Measurements from ENCODE around the gene SRGAP1.
A peak's percentile ranks its signal among the peaks of the same experiment; 100 is the strongest.
"Not testable (repeated sequence)": the region's sequence is repeated elsewhere in the genome, so short reads cannot be mapped to it uniquely, and the experiment has no call there.

Gene SRGAP1

DNA sequence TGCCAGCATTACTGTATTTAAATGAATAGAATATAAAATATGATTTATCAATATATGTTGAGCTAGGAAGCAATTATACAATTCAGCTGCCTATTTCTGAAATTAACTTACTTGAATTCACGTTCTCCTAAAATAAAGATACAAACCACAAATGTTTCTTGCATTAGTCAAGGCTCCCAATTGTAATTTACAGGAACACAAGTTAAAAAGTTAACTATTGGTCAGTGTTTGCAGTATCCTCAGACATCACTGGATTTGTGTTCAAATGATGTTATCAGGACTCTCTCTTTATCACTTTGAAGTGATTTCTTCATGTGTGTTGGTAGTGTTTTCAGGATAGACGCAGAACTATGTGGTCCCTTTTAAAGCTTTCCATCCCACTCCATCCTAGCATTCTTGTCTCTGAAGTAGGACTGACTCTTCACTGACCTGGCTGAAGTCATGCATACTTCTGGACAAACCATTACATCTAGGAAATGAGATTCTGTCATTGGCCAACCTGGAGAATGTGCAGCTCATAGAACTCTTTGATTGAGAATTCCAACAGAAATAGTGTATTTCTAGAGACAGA lies 221.5 kb downstream of the SRGAP1 start:
- Histone ChIP-seq H3K27me3 (ENCODE audit: control insufficient read depth, insufficient read depth, low read length) (no peaks in the 10 kb centered on the region), H3K36me3 (ENCODE audit: insufficient read depth, low read length) (peaks cover 26% of the 10 kb centered on the region), H3K9ac (ENCODE audit: low read depth, low read length) (no peak overlapping the region), H3K4me3 (ENCODE audit: low read length) (no peak overlapping the region), H3K4me1 (ENCODE audit: control insufficient read depth, insufficient read depth, low read length) (peaks cover 15% of the 10 kb centered on the region), H3K4me2 (ENCODE audit: low read length) (no peak overlapping the region), H3K9me3 (replicated peaks; ENCODE audit: low read length) (no peaks in the 10 kb centered on the region)

DNA sequence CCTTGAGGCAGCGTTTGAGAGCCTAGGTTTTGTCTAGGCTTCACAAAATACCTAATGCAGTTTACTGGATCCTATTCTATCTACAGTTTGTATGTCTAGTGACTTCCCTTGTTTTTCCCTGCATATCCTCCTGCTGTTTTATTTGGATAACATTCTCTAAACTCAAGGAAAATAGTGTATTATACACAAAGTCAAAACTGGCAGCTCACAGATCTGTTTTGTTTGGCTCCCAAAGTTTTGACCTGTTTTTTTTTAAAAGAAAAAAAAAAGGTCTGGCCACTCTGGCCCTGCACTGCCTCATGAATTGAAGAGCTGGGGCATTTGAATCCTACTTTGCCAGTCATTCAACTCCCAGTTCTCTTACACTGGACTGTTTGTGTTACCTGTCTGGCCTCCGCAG lies 222.3 kb downstream of the SRGAP1 start:
- peaks cover 12% of the 10 kb centered on the region for H3K4me1 ChIP-seq (ENCODE audit: control insufficient read depth, insufficient read depth, low read length)
- H3K4me2 ChIP-seq (ENCODE audit: low read length): no peak overlapping the region
- H3K9me3 ChIP-seq (replicated peaks; ENCODE audit: low read length): no peaks in the 10 kb centered on the region
- peaks cover 32% of the 10 kb centered on the region for H3K36me3 ChIP-seq (ENCODE audit: insufficient read depth, low read length)
- no peak overlapping the region for H3K9ac ChIP-seq (ENCODE audit: low read depth, low read length)
- H3K27me3 ChIP-seq (ENCODE audit: control insufficient read depth, insufficient read depth, low read length): no peaks in the 10 kb centered on the region
- no peak overlapping the region for H3K4me3 ChIP-seq (ENCODE audit: low read length)

DNA sequence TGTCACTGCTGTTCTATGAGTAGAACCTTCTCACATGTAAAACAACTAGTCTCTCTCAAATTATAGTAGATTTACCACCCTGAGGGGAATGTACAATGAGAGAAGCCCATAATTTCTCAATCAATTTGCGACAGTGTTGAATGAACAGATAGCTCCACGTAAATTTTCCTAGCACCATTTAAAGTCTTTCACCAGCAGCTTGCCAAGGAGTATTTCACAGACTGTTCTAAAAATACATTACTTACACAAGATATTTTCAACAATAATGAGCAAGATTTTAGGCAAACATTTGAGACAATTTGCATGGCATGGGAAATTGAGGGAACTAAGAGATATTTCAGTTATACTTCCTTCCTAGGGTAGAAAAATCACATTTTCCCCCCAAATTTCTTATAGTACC lies 226.0 kb downstream of the SRGAP1 start:
- H3K4me2 ChIP-seq (ENCODE audit: low read length): no peak overlapping the region
- peaks cover 9% of the 10 kb centered on the region for H3K4me1 ChIP-seq (ENCODE audit: control insufficient read depth, insufficient read depth, low read length)
- no peak overlapping the region for H3K4me3 ChIP-seq (ENCODE audit: low read length)
- H3K9ac ChIP-seq (ENCODE audit: low read depth, low read length): no peak overlapping the region
- H3K27me3 ChIP-seq (ENCODE audit: control insufficient read depth, insufficient read depth, low read length): no peaks in the 10 kb centered on the region
- peaks cover 32% of the 10 kb centered on the region for H3K36me3 ChIP-seq (ENCODE audit: insufficient read depth, low read length)
- no peaks in the 10 kb centered on the region for H3K9me3 ChIP-seq (replicated peaks; ENCODE audit: low read length)

DNA sequence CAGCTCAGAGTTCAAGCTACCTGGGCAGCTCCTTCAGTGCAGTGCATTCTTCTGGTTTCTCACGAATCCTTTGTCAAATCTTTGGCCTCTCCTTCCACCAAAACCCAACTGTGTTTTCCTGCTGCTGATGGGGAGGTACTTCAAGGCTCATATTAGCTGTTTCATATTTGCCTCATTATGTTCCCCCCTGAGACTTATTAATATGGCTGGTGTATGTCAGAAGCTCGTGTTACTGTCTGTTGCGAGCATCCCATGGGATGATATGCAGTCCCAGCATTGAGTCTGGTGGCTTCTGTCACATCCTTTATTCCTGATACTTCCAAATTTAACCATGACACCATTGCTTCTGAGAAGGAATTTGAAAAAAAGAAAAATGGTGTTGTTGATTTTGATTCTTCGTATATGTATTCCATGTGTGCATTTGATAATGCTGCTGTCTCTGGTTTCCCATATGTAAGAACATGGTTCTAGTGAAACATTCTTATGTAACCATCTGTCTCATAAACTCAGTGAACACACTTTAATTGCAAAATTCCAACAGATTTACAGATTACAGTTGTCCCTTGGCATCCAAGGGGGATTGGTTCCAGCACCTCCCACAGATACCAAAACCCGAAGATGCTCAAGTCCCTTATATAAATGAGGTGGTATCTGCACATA lies 228.5 kb downstream of the SRGAP1 start:
- Histone ChIP-seq H3K4me1 (ENCODE audit: control insufficient read depth, insufficient read depth, low read length) (no peaks in the 10 kb centered on the region), H3K4me2 (ENCODE audit: low read length) (no peak overlapping the region), H3K4me3 (ENCODE audit: low read length) (no peak overlapping the region), H3K27me3 (ENCODE audit: control insufficient read depth, insufficient read depth, low read length) (no peaks in the 10 kb centered on the region), H3K36me3 (ENCODE audit: insufficient read depth, low read length) (peaks cover 27% of the 10 kb centered on the region), H3K9ac (ENCODE audit: low read depth, low read length) (no peak overlapping the region), H3K9me3 (replicated peaks; ENCODE audit: low read length) (no peaks in the 10 kb centered on the region)

DNA sequence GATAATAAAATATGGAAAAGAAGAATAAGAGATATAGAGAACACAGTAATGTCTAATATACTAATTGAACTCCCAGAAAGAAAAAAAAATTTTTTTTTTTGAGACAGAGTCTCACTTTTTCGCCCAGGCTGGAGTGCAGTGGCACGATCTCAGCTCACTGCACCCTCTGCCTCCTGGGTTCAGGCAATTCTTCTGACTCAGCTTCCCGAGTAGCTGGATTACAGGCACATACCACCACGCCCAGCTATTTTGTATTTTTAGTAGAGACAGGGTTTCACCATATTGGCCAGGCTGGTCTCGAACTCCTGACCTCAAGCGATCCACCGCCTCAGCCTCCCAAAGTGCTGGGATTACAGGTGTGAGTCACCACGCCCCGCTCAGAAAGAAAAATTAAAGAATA lies 232.1 kb downstream of the SRGAP1 start:
- H3K4me1 ChIP-seq (ENCODE audit: control insufficient read depth, insufficient read depth, low read length); H3K27me3 ChIP-seq (ENCODE audit: control insufficient read depth, insufficient read depth, low read length); H3K9me3 ChIP-seq (replicated peaks; ENCODE audit: low read length); H3K9ac ChIP-seq (ENCODE audit: low read depth, low read length); H3K4me3 ChIP-seq (ENCODE audit: low read length); H3K4me2 ChIP-seq (ENCODE audit: low read length): not testable (repeated sequence)
- peaks cover 41% of the 10 kb centered on the region for H3K36me3 ChIP-seq (ENCODE audit: insufficient read depth, low read length)

DNA sequence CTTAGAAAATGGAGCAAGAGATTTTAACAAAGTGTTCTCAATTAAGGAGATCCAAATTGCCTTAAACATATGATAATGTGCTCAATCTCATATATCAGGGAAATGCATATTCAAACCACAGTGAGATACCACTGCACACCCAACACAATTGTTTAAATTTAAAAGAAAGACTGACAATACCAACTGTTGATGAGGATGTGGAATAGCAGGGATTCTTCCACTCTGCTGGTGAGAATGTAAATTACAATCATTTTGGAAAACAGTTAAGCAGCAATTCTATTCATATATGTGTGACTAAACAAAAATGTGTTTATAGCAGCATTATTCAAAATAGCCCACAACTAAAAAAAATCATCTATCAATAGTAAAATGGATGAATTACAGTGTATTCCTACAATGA lies 233.4 kb downstream of the SRGAP1 start:
- Histone ChIP-seq H3K4me3 (ENCODE audit: low read length) (no peak overlapping the region), H3K4me1 (ENCODE audit: control insufficient read depth, insufficient read depth, low read length) (peaks cover 5% of the 10 kb centered on the region), H3K9ac (ENCODE audit: low read depth, low read length) (no peak overlapping the region), H3K9me3 (replicated peaks; ENCODE audit: low read length) (no peaks in the 10 kb centered on the region), H3K4me2 (ENCODE audit: low read length) (no peak overlapping the region), H3K36me3 (ENCODE audit: insufficient read depth, low read length) (peaks cover 33% of the 10 kb centered on the region), H3K27me3 (ENCODE audit: control insufficient read depth, insufficient read depth, low read length) (no peaks in the 10 kb centered on the region)

DNA sequence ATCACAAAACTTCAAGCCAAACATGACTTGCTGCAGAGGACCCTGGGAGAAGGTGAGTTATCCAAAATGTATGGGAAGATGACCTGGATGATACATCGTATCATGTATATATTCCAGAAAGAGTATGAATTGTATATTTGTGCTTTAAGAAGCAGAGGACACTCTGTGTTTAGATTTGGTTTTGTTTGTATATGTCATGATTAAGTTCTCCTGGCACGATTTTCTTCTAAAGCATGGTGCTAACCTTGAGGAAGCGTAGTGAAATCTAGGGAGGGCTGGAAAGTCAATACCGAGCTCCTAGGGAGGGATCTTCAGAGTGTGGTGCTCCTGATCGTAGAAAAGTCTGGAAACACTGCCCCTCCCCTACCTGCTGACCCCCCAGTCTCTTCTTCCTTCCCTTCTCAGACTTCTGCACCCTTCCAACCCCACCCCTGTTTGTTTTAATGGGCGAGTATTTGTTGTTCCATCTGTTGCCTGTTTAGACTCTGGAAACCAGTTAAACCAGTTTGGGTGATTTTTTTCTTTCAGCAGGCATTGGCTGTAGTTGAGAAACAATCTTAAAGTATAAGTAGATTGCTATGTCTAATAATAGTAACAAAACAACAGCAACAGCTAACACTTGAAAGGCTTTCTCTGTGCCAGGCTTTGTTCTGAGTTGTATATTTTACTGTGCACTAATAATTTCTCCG lies 236.0 kb downstream of the SRGAP1 start:
- peaks cover 36% of the 10 kb centered on the region for H3K36me3 ChIP-seq (ENCODE audit: insufficient read depth, low read length)
- no peak overlapping the region for H3K4me2 ChIP-seq (ENCODE audit: low read length)
- no peaks in the 10 kb centered on the region for H3K27me3 ChIP-seq (ENCODE audit: control insufficient read depth, insufficient read depth, low read length)
- H3K4me1 ChIP-seq (ENCODE audit: control insufficient read depth, insufficient read depth, low read length): peaks cover 20% of the 10 kb centered on the region
- H3K4me3 ChIP-seq (ENCODE audit: low read length): no peak overlapping the region
- H3K9me3 ChIP-seq (replicated peaks; ENCODE audit: low read length): no peaks in the 10 kb centered on the region
- no peak overlapping the region for H3K9ac ChIP-seq (ENCODE audit: low read depth, low read length)

DNA sequence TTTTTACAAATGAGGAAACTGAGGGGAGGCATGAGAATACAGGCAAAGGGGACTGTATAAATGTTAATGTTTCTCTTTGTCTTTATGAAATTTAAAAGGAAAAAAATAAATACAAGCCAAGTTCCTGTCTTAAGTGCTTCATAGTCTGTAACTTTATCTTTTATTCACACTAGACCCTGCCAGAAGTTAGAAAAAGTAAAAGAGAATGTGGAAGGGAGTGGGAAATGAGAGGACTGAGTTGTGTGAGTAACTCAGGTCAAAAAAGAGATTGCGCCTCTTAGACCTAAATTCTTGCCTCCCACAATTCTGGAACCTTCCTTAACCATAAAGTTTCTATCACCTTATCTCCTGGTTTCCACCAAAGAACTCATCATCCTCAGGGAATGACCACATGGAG lies 236.5 kb downstream of the SRGAP1 start:
- Histone ChIP-seq H3K4me2 (ENCODE audit: low read length) (no peak overlapping the region), H3K9ac (ENCODE audit: low read depth, low read length) (no peak overlapping the region), H3K4me3 (ENCODE audit: low read length) (no peak overlapping the region), H3K4me1 (ENCODE audit: control insufficient read depth, insufficient read depth, low read length) (peaks cover 26% of the 10 kb centered on the region), H3K36me3 (ENCODE audit: insufficient read depth, low read length) (peaks cover 36% of the 10 kb centered on the region), H3K27me3 (ENCODE audit: control insufficient read depth, insufficient read depth, low read length) (no peaks in the 10 kb centered on the region), H3K9me3 (replicated peaks; ENCODE audit: low read length) (no peaks in the 10 kb centered on the region)

DNA sequence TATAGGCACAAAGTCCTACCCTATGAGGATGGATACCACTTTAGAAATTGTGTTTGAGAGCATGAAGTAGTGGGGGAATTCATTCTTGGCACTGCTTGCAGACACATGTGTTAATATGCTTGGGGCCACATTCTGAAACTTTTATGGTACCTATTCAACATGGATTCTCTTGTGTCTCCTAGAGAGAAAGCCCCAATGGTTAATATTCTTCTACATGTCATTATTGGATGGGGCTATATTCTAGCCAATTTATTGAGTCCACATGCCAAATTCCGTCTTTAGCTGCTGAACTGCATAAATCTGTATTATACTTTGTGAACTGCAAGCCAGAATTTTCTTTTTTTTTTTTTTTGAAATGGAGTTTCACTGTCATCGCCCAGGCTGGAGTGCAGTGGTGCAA lies 237.6 kb downstream of the SRGAP1 start:
- H3K4me2 ChIP-seq (ENCODE audit: low read length): no peak overlapping the region
- no peaks in the 10 kb centered on the region for H3K27me3 ChIP-seq (ENCODE audit: control insufficient read depth, insufficient read depth, low read length)
- no peak overlapping the region for H3K9ac ChIP-seq (ENCODE audit: low read depth, low read length)
- no peaks in the 10 kb centered on the region for H3K9me3 ChIP-seq (replicated peaks; ENCODE audit: low read length)
- H3K4me3 ChIP-seq (ENCODE audit: low read length): no peak overlapping the region
- peaks cover 33% of the 10 kb centered on the region for H3K36me3 ChIP-seq (ENCODE audit: insufficient read depth, low read length)
- peaks cover 37% of the 10 kb centered on the region for H3K4me1 ChIP-seq (ENCODE audit: control insufficient read depth, insufficient read depth, low read length)

DNA sequence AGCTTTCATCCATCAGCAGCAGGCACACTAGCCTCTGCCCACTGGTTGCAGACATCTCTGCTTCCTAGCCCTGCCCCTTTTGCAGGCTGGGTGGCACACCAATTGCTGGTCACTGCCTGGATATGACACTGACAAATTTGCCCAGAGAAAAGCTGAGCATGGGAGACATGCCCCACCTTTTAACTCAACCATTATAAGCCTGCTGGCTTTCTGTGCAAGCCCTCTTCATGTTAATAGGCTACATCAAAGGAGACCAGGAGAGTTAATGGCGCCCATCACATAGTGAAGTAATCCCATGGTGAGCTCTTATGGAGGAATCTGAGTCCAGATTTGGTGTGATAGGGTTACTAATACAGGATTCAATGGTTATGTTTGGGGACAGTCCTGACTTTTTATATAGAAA lies 238.4 kb downstream of the SRGAP1 start:
- no peak overlapping the region for H3K4me3 ChIP-seq (ENCODE audit: low read length)
- no peaks in the 10 kb centered on the region for H3K9me3 ChIP-seq (replicated peaks; ENCODE audit: low read length)
- H3K9ac ChIP-seq (ENCODE audit: low read depth, low read length): no peak overlapping the region
- peak overlapping the region; percentile 45 for H3K4me2 ChIP-seq (ENCODE audit: low read length)
- peaks cover 43% of the 10 kb centered on the region for H3K4me1 ChIP-seq (ENCODE audit: control insufficient read depth, insufficient read depth, low read length)
- no peaks in the 10 kb centered on the region for H3K27me3 ChIP-seq (ENCODE audit: control insufficient read depth, insufficient read depth, low read length)
- H3K36me3 ChIP-seq (ENCODE audit: insufficient read depth, low read length): peaks cover 33% of the 10 kb centered on the region

DNA sequence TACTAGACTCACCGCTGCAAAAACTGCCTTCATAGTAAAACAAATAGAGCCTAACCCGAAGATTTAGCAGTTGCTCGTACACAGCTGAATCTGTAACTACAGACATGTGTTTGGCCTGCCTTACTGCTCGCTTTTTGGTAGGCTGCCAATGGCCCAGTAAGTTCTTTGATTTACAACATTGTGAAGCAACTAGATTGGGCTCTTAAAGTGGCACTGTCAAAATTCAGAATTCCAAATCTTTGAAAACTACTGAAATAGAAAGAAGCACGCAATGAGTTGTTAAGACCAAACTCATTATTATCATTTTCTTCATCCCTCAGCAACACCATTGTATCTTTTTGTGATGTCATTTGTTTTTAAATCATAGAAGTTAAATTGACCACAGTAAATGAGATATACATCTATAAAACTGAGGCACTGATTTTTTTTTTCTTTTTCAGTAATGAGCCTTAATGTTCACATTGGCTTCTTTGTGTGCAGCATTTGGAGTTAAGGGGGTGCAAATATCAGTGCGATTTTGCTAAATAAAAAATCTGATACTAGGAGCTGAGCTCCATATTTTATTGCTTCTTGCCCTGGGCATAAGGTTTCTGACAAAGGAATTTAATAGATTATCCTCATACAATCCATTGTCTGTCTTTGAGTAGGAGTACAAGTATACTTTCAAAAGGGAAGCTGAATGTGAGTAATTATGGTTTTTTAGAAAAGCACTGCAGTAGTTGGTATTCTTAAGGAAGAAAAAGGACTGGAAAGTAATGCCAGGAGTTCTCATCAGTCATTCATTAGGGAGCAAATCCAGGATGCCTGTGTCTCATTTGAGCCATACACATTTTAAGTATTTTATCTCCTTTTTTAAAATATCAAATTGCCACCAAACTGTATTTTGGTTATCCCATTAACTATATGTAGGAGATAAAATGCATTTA lies 239.0 kb downstream of the SRGAP1 start:
- Histone ChIP-seq H3K4me2 (ENCODE audit: low read length) (peak overlapping the region; percentile 45), H3K9ac (ENCODE audit: low read depth, low read length) (no peak overlapping the region), H3K4me1 (ENCODE audit: control insufficient read depth, insufficient read depth, low read length) (peaks cover 49% of the 10 kb centered on the region), H3K4me3 (ENCODE audit: low read length) (no peak overlapping the region), H3K27me3 (ENCODE audit: control insufficient read depth, insufficient read depth, low read length) (no peaks in the 10 kb centered on the region), H3K9me3 (replicated peaks; ENCODE audit: low read length) (no peaks in the 10 kb centered on the region), H3K36me3 (ENCODE audit: insufficient read depth, low read length) (peaks cover 33% of the 10 kb centered on the region)

Data from skeletal muscle satellite cell (primary cell).